Heart left ventricle (tissue), 13 donors: ENCODE measurements around the gene MTUS2.

ENCODE experiments used
- POLR2A ChIP-seq, 2 donors: fragments of 450-650 bp; IDR thresholded peaks; one replicate each; pipeline ENCODE4 v1.6.1; 2017; ENCODE audit warnings: antibody characterized with exemption in 2 of 2, mild to moderate bottlenecking in 2 of 2, moderate library complexity in 2 of 2
- TF ChIP-seq, protein P1 (sequence below), 12 donors: fragments of 200-600 bp; sonication (generic) in 4 of 12; IDR thresholded peaks; one replicate each; pipeline versions ENCODE4 v1.5.0 to v1.8.0; 2018 to 2022; ENCODE audit warnings: antibody characterized with exemption in 12 of 12, mild to moderate bottlenecking in 5 of 12
- donor health status: ischemic (EF 13 %, LVEDD 7.1; RV severe dilation, severe dysfunction).
- donor health status: DM: no; HTN: yes; CAD: no.
- donor health status: DM: no; HTN: no; CAD: no.
- donor health status: ischemic (EF 25% LVEDD 6.9; RV normal size, moderate dysfunction).
- donor health status: ischemic (EF 25% LVEDD 5.7; RV mildly dilated, moderate dysfunction).
- donor health status: ischemic (EF 35%, LVEDD 5.7; RV mildly dilated, moderate dysfunction).
- donor health status: nonischemic (EF 11% LVEDD 7.7; RV severe dilation, severe dysfunction).
- donor health status: DM: yes; HTN: yes; CAD: no.
- donor health status: PGD.
- donor health status: ischemic (EF 29% LVEDD 5.4; RV normal size, mild dysfunction).
- donor health status: nonischemic (EF 23%, LVEDD 6.1; RV moderate dilation, normal function).

DNA sequence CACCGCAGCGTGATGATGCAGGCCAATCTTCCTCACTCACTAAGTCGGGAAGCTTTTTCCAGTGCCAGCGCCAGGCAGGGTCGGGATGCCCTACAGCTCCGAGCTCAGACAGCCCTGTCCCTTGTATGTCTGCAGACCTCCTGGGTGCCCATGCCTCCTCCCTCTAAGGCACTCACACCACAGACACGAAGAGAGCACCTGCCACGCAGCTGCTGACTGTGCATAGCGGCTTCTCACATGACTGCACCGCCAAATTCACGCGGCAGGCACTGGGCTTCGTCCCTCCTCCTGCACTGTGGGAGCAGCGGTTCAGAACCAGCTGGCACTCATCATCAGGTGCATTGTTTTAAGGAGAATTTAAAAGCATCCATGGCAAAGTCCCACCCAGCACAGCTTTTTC lies 687.2 kb downstream of the MTUS2 start:
- TF ChIP-seq, protein P1, sequence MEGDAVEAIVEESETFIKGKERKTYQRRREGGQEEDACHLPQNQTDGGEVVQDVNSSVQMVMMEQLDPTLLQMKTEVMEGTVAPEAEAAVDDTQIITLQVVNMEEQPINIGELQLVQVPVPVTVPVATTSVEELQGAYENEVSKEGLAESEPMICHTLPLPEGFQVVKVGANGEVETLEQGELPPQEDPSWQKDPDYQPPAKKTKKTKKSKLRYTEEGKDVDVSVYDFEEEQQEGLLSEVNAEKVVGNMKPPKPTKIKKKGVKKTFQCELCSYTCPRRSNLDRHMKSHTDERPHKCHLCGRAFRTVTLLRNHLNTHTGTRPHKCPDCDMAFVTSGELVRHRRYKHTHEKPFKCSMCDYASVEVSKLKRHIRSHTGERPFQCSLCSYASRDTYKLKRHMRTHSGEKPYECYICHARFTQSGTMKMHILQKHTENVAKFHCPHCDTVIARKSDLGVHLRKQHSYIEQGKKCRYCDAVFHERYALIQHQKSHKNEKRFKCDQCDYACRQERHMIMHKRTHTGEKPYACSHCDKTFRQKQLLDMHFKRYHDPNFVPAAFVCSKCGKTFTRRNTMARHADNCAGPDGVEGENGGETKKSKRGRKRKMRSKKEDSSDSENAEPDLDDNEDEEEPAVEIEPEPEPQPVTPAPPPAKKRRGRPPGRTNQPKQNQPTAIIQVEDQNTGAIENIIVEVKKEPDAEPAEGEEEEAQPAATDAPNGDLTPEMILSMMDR (IDR thresholded peaks at IDR 0.05), result no peak
- no peak for TF ChIP-seq POLR2A (IDR thresholded peaks at IDR 0.05)
